SK-N-SH (cell line): ENCODE results near the gene ATG2B.

Experiments used
- EP300 ChIP-seq, 2 experiments: IDR thresholded peaks; 2 replicates each; pipeline versions ENCODE4 v1.4.0 to v1.6.1; 2012; ENCODE audit warnings: borderline replicate concordance in 1 of 2, low read depth in 1 of 2, low read length in 1 of 2
- MAX ChIP-seq: IDR thresholded peaks from 2 replicates; pipeline ENCODE4 v1.4.0; 2012; ENCODE audit warnings: low read depth
- NFIC ChIP-seq: IDR thresholded peaks from 2 replicates; pipeline ENCODE4 v1.4.0; 2012; ENCODE audit warnings: borderline replicate concordance
- POLR2AphosphoS5 ChIP-seq: IDR thresholded peaks from 2 replicates; pipeline ENCODE4 v1.6.1; 2012; ENCODE audit warnings: low read depth, low read length
- REST ChIP-seq: IDR thresholded peaks from 2 replicates; pipeline ENCODE4 v1.6.1; 2012; ENCODE audit warnings: mild to moderate bottlenecking, low read depth, low read length, moderate library complexity
- RFX5 ChIP-seq: IDR thresholded peaks from 2 replicates; pipeline ENCODE4 v1.6.1; 2012; ENCODE audit warnings: mild to moderate bottlenecking, improper control_type of control experiment, low read length
- RXRA ChIP-seq: IDR thresholded peaks from 2 replicates; pipeline ENCODE4 v1.4.0; 2012; ENCODE audit warnings: low read depth, mild to moderate bottlenecking, borderline replicate concordance
- TAF1 ChIP-seq: IDR thresholded peaks from 2 replicates; pipeline ENCODE4 v1.6.1; 2012; ENCODE audit warnings: low read depth, mild to moderate bottlenecking, low read length, moderate library complexity, borderline replicate concordance
- TF ChIP-seq, protein P1 (sequence below): fragments of 200-600 bp; sonication (generic); IDR thresholded peaks from 2 replicates; pipeline ENCODE4 v1.6.1; 2017; ENCODE audit warnings: antibody characterized with exemption, mild to moderate bottlenecking, moderate library complexity
- TF ChIP-seq, protein P2 (sequence below): IDR thresholded peaks from 2 replicates; pipeline ENCODE4; 2012

GRCh38 chr14:96284430-96284829 is 78.7 kb downstream of the ATG2B start:
- TF ChIP-seq, protein P1, sequence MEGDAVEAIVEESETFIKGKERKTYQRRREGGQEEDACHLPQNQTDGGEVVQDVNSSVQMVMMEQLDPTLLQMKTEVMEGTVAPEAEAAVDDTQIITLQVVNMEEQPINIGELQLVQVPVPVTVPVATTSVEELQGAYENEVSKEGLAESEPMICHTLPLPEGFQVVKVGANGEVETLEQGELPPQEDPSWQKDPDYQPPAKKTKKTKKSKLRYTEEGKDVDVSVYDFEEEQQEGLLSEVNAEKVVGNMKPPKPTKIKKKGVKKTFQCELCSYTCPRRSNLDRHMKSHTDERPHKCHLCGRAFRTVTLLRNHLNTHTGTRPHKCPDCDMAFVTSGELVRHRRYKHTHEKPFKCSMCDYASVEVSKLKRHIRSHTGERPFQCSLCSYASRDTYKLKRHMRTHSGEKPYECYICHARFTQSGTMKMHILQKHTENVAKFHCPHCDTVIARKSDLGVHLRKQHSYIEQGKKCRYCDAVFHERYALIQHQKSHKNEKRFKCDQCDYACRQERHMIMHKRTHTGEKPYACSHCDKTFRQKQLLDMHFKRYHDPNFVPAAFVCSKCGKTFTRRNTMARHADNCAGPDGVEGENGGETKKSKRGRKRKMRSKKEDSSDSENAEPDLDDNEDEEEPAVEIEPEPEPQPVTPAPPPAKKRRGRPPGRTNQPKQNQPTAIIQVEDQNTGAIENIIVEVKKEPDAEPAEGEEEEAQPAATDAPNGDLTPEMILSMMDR, result no peak
- TF ChIP-seq EP300 (IDR thresholded peaks at IDR 0.05; ENCODE audit: borderline replicate concordance in 1 of 2, low read depth in 1 of 2, low read length in 1 of 2) (no peak), TAF1 (no peak), RXRA (no peak), NFIC (no peak), MAX (no peak), POLR2AphosphoS5 (no peak), RFX5 (no peak), REST (no peak)
- TF ChIP-seq, protein P2, sequence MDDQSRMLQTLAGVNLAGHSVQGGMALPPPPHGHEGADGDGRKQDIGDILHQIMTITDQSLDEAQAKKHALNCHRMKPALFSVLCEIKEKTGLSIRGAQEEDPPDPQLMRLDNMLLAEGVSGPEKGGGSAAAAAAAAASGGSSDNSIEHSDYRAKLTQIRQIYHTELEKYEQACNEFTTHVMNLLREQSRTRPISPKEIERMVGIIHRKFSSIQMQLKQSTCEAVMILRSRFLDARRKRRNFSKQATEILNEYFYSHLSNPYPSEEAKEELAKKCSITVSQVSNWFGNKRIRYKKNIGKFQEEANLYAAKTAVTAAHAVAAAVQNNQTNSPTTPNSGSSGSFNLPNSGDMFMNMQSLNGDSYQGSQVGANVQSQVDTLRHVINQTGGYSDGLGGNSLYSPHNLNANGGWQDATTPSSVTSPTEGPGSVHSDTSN, result no peak
